ENCODE results near the gene SPON1.
A peak's percentile ranks its signal among the peaks of the same experiment; 100 is the strongest.

Gene SPON1

GRCh38 chr11:14299921-14300320 is 337.4 kb downstream of the SPON1 start:
- no peak for DNase-seq

- DNase-seq = peak; percentile 51
These were observed 338.3 kb downstream of the SPON1 start for GRCh38 chr11:14300661-14301304.

GRCh38 chr11:14304601-14305000 is 342.1 kb downstream of the SPON1 start:
- no peak for DNase-seq

GRCh38 chr11:14305649-14306048 is 343.1 kb downstream of the SPON1 start:
- no peak for DNase-seq

GRCh38 chr11:14306481-14306880 is 344.0 kb downstream of the SPON1 start:
- DNase-seq = no peak

GRCh38 chr11:14308114-14308896 is 345.8 kb downstream of the SPON1 start:
- DNase-seq = no peak

GRCh38 chr11:14308897-14309387 is 346.4 kb downstream of the SPON1 start:
- DNase-seq = no peak

GRCh38 chr11:14309425-14310192 is 347.1 kb downstream of the SPON1 start:
- no peak for DNase-seq

- DNase-seq = no peak
These were observed 348.2 kb downstream of the SPON1 start for GRCh38 chr11:14310679-14311078.

- DNase-seq = no peak
These were observed 350.4 kb downstream of the SPON1 start for GRCh38 chr11:14312736-14313438.

- DNase-seq = no peak
These were observed 351.6 kb downstream of the SPON1 start for GRCh38 chr11:14314127-14314526.

- no peak for DNase-seq
These were observed 352.6 kb downstream of the SPON1 start for GRCh38 chr11:14315130-14315529.
